GM21447 (cell line): Measurements from ENCODE around the gene CPA5.

ENCODE experiments used
- ATAC-seq: cut with Tn5 transposase; IDR thresholded peaks from one replicate; pipeline ENCODE4 v1.9.1; 2021; ENCODE audit not compliant: unreplicated experiment

Gene CPA5

DNA sequence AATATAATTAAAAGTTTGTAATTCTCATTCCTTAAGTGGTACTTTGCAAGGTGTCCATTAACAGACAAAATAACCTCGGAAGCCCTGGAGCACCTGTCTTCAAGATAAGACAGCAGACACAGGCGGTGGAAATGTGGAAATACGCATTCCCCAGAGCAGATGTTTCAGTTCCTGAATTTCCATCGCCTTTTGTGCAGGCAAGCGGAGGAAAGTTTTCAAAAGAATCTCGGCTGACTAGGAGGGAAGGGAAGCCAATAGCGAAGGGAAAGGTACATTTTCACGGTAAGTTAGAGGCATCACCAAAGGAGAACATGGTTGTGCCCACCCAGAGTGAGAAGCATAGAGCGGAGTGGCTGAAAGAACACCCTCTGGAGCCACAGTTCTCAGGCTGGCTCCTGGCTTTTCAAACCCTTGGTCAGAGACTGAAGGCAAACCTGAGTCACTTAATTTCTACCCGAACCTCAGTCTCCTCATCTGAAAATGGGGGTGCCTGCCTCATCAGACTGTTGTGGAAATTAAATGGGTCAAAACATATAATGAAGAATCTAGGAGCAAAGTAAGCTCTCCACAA is 49.3 kb downstream of the CPA5 start:
- no peak for ATAC-seq

- no peak for ATAC-seq
These were observed 50.0 kb downstream of the CPA5 start for GRCh38 chr7:130394421-130395195.

GRCh38 chr7:130395421-130395820 is 50.8 kb downstream of the CPA5 start:
- ATAC-seq = no peak

GRCh38 chr7:130396109-130396508 is 51.5 kb downstream of the CPA5 start:
- no peak for ATAC-seq

DNA sequence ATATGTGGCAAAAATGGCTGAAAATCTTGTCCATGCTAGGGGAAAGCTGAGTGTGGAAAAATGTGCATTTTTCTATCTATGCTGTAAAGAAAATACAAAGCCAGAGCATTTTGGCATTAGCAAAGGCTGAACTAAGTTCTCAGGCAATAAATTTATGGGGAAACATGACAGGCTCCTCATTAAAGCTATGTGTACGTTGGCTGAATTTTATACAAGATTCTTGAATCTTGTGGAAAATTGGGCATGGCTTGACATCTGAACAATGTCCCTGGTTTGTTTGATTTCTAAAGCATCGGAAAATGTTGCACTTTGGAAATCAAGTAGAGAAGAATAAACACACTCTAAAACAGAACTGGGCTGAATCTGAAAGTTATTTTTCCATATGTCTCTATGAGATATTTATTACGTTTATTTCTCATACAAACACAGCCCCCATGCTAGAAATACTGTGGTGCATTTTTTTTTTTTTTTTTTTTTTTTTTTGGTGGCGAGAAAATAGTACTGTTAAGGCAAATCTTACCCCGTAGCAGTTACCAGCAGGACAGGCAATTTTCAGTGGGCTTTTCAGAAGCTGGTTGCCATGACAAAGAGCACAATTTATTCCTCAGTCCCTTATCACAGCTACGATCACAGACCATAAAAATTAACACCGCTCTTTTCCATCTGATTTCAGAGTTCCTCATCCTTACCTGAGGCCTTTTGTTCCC is 52.6 kb downstream of the CPA5 start:
- no peak for ATAC-seq

DNA sequence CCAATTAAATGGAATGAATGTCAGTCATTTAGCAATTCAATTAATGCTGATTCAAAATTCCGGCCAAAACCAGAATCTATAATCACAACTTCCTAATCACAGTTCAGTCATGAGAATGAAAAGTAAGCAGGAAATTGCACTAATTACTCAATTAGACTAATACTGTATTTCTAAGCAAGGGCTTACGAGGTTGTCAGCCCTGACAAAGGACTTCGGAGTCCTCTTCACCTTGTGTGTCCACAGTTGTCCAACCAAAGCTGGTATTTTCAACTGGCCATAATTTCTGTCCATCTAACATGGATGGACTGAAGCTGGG is 53.1 kb downstream of the CPA5 start:
- ATAC-seq = no peak

DNA sequence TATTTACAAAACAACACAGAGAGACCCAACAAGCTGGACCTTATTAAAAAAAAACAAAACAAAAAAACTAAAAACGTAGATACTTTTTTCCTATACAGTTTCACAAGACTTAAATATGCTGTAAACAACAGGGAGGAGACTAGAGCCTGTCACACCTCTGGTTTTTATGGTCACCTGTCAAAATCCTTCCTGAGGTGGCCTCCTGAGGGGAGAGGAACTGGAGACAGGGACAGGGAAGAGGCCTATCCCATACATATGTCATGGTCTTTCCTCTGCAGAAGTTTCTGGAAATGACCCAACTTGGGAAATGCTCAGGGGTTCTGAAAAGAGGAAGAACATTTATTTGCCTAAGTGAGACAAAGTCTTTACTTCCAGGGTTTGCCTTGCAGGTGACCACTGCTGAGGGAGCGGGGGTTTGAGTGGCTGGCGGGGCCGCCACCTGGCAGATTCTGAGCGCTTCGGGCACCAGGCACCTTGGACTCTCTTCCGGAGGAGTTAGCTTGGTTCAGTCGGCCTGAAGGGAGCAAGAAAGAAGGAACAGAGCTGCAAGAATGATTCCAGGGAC is 54.0 kb downstream of the CPA5 start:
- ATAC-seq = no peak

- no peak for ATAC-seq
These were observed 55.5 kb downstream of the CPA5 start for GRCh38 chr7:130400120-130400572.

- ATAC-seq = no peak
These were observed 56.5 kb downstream of the CPA5 start for GRCh38 chr7:130401101-130401500.

DNA sequence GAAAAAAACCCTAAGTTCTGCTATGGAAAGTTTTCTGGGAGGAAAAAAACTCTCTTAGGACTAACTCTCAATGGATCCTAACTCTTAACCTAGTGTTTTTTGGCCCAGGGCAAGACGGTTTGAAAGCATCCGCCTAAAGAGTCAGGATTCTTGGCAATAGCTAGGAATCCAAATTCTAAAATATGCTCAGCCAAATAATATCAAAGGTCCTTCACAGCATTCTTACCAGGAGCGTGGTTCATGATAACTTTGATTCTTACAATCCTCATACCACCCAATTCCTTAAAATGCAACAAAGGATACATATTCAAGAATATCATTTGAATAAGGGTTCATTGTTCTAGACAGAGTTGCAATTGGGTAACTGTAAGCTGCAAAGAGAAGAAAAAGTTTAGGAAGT is 57.0 kb downstream of the CPA5 start:
- no peak for ATAC-seq

DNA sequence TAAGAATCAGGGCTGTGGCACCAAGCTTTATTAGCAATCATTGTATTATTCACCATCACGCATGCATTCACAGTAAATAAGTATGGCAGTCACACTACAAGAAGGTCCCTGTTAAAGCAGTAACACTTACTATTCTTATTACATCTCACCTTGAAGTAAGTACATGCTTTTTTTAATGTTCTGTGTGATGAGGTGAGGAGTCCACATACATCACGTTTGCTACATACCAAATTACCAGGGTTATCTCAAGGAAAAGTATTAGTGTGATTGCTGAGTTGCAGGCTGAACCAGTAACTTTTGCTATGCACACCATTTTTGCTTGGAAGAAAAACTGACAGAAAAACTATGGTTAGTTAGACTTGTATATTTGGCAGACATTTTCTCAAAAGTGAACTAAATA is 60.4 kb downstream of the CPA5 start:
- no peak for ATAC-seq

DNA sequence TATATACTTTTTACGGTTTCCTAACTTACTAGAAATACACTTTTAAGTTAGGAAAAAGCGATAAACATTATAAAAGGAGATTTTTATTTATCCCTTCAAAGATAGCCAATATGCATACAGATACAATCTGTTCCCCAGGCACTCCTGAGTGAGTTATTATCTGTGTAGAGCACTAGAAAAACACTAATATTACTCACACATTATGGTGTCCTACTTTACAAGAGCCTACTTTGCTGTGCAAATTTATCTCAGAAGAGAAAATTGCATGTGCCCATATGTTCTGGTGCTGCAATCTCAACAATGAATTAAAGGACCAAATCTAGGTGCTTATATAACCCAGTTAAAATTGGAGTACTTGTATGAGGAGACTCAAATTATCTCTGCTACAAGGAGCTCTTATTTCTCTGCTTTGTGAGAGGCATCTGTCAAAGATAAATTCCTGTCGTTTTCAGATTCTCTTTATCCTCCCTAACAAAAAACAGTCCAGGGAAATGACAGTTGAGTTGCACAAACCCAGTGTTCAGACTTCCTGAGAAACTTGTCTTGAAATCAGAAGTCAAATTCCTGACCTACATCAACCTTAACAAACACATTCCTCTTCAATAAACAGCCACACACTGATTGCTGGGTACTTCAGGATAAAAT is 64.6 kb downstream of the CPA5 start:
- ATAC-seq = no peak

DNA sequence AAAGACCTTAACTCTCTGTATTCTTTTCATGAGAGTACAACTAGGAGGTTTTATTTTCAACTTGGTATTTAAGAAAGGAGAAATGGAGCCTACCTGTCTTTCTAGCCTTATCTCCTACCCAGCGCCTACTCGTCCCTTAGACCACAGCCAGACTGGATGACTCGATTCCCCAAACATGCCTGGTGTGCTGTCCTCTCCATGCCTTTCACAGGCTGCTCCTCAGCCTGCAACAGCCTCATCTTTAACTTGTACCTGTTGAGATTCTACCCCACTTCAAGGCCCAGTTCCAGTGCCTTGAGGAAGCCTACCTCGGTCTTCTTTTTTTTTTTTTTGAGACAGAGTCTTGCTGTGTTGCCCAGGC is 65.1 kb downstream of the CPA5 start:
- ATAC-seq = no peak

DNA sequence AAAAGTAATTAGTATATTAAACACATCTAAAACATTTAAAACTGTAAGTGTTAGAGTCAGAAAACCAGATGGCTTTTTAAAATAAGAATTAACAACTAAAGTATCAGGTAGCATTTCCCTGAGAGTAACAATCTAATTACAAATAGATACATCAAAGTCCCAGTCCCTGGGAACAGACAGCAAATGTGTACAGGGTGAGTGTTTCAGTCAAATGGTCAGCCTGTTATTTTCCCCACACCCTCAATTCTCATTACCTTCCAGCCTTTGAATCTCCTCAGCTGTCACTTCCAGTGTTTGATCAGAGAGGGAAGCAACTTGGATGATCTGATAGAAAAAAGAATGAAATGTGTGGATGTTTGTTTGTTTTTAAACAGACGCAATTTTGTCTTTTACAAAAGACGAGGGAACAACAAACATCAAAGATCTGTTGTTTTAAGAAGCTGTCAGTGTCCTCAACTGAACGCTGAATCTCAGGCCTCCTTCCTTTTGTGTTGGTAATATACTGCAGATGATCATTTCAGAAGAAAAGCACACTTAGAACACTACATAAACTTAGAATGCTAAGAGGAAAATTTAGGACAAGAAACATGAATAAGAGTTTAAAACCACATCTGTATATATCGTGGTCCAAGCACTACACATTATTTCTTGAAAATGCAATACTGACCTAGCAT is 66.4 kb downstream of the CPA5 start:
- ATAC-seq = no peak

DNA sequence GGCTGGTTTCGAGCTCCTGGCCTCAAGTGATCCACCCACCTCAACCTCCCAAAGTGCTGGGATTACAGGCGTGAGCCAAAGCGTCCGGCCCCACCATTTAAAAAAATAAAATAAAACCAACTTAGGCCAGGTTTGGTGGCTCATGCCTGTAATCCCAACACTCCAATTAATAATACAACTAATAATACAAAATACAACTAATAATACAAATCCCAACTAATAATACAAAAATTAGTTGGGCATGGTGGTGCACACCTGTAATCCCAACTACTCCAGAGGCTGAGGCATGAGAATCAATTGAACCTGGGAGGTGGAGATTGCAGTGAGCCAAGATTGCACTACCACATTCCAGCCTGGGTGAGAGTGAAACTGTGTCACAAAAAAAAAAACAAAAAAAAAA is 68.6 kb downstream of the CPA5 start:
- no peak for ATAC-seq

- no peak for ATAC-seq
These were observed 70.4 kb downstream of the CPA5 start for GRCh38 chr7:130415006-130415405.

GRCh38 chr7:130417213-130417612 is 72.6 kb downstream of the CPA5 start:
- ATAC-seq = no peak

- no peak for ATAC-seq
These were observed 73.7 kb downstream of the CPA5 start for GRCh38 chr7:130418306-130418705.
